GM18526 (cell line): Measurements from ENCODE around the gene PI16.

Experiments
- POLR2A ChIP-seq: IDR thresholded peaks from 3 replicates; pipeline ENCODE4 v1.6.1; 2011; ENCODE audit not compliant: insufficient read length; ENCODE audit errors: extremely low read depth

PI16 gene

DNA sequence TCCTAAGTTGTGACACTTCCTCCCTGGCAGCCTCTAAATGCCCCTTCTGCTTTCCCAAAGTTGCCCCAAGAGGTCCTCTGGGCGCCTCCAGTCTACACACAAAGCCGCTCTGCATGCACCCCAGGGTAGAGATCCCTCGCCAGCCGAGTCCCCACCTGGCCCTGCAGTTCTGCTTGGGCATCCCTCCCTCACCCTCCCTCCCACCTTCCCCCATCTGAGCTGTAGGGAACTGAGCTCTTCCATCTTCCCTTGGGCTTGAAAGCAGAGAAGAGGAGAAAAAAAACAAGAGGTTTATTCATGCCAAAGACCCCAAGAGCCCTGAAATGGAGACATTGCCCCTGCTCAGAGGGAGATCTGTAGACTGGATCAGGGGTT is 45.2 kb downstream of the PI16 start:
- TF ChIP-seq POLR2A: no peak

DNA sequence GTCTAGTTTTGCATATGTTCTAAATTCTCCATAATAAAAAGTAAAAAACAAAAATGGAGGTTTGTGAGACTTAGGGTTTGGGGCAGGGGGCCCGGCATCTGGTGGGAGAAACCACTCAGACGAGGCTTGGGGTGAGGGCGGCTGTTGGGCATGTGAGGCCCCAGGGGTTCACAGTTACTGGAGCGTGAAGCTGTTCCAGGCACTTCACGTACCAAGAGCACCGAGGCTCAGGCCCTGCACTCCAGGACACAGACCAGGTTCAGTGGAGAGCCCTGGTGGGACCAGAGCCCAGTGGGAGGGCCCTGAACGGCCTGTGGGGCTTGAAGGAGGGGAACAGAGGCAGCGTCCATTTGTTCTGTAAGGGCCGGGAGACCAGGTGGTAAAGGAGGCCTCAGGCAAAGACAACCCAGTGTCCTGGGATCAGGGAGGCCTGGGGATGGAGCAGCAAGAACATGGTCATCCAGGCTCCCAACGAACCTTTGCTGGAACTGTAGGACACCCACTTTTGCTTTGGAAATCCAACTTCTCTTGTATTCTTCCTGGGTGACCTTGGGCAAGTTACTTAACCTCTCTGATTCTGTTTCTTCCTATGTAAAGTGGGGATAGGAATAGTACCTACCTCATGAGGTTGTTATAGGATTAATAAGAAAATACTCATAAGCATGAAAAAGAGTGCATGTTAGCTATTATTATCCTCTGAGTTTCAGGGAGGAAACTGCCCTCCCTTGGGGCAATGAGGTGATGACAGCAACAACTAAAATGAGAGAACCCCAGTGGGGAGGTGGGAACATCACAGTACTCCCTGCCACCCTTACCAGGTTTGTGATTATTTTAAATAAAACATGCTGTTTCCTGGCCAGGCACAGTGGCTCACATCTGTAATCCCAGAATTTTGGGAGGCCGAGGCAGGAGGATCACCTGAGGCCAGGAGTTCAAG is 49.8 kb downstream of the PI16 start:
- no peak for TF ChIP-seq POLR2A

DNA sequence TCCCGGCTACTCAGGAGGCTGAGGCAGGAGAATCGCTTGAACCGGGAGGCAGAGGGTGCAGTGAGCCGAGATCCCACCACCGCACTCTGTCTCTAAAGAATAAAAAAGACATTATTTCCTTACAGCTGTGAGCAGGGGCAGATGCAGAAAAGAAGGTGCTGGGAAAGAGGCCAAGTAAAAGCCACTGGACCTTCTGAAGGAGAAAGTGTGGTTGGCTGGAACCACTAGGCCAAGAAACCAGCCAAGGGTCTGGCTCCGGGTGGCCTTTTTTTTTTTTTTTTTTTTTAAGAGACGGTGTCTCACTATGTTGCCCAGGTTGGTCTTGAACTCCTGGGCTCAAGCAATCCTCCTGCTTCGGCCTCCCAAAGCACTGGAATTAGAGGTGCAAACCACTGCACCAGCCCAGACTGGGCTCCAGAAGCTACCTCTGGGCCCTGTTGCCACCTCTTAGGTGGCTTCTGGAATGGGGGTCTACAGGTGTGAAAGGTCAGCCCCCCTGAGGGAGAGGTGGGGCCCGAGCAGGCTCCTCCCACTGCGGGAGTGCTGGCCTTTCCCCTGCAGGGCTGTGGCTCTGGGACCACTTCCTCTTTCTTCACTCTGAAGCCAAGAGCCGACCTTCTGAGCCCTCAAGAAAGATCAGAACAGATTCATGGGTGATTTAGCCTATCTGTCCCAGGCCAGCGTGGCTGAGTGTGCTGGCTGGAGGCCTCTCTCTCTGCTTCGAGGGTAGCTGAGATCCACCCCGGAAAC is 50.7 kb downstream of the PI16 start, which contains the start of gene FGD2:
Gene FGD2, plus strand, starts transcription at position 595 of the 750 bp plus-strand sequence. CDS start 163 bp downstream, outside the sequence.
- TF ChIP-seq POLR2A: peak; percentile 74

DNA sequence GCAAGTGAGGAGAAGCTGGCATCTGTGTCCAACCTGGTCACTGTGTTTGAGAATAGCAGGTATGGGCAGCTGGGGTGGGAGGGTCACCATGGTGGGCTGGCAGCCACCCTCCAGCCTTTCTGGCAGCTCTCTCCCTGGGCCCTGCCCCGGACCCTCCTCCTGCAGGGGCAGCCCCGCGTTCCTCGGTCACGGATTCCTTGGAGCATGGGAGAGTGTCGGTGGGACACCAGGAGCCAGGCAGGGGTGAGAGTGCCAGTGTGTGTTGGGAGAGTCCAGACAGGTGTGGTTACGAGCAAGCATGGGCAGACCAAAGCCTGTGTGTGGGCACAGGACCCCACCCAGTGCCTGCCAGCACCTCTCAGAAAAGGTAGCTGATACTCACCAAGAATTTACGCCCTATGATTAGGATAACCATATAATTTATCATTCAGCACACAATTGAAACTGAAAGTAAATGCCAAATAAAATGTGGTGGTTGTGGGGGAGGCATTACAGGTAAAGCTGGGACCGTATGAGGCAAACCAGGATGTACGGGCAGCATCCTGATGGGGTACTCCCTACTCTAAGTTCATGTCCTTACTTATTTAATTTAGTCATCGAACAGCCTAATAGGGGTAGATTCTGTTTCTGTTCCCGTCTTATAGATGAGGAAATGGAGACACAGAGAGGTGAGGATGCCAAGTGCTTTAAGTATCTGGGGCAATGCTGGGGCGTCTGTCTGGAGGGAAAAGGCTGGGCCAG is 51.5 kb downstream of the PI16 start:
- TF ChIP-seq POLR2A: no peak

DNA sequence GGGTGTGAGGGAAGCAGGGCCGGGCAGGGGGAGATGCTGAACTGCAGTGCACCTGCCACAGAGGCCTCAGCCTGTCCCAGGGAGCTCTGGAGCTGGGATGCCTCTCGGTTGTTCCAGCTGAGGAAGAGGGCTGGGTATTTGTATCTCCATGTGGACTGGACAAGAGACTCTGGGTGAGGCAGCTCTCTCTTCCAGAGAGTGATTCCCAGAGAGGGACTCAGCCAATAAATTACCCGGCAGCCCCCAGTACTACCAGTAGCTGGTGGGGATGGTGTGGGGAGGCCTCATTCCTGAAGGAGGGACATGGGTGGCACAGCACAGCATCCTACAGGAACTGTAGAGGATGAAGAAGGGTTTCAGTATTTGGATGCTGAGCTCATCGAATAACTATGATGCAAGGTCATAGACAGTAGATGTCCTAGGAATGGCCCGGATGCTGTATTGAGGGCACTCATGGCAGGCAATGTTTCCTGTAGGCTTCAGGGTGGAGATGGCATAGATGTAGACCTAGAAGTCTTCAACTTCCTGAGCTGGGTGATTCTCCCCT is 52.3 kb downstream of the PI16 start:
- no peak for TF ChIP-seq POLR2A

DNA sequence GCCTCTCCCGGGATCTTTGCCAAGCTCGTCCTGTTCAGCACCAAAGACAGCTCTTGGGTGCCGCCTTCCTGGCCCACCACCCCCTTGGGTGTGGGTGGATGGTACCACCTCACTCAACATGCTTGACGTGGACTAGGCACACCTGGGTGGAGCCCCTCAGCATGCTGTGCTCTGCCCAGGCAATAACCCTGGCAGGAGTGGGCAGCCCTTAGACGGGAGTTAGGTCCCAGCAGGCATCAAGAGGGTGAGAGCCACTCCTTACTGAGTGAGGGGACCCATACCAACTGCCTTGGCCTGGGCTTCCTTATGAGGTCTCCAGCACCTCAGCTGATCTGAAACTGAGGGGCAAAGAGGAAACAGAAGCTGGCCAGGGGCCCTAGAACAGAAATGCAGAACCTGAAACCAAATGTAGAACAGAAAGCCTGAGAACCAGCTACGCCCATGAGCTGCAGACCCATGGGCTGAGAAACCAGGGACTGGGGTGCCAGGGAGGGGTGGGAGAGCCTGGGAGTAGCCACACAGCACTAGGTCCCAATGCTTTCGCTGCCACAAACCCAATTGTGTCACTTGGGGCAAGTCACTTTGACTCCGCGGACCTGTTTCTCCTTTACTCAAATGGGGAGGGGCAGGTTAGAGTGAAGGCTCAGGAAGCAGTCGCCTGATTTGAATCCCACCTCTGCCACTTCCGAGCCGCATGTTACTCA is 53.0 kb downstream of the PI16 start:
- peak; percentile 40 for TF ChIP-seq POLR2A

DNA sequence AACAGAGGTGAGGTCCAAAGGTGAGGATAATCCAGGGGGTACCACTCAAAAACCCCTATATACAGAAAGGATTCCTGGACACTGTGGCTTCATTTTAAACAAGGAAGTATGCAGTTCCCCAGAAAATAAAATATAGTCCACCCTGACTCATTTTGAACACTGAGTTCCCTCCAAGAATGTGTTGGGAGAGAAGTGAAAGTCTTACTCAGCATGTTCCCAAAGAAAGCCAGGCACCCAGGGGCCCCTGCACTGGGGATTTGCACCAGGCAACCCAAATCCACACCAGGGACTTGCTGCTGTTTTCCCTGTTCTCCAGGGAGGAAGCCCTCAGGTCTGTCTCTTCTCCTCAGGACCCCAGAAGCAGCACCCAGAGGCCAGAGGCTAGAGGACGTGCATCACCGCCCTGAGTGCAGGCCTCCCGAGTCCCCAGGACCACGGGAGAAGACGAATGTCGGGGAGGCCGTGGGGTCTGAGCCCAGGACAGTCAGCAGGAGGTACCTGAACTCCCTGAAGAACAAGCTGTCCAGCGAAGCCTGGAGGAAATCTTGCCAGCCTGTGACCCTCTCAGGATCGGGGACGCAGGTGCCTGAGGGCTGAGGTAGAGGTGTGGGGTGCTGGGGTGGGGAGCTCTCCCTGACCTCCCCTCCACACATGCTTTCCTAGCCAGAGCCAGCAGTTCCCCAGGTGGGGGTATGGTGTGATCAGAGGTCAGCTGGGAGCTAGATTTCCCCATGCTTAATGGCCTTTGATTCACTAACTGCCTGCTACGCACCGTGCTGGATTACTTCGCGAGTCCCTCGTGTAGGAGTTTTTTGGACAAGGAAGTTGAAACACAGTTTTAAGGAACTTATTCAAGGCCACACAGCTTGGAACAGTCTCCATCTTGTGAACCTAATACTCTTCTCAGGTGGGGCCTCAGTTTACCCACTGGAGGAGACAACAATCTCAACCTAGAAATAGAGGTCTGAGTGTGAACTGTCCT is 54.2 kb downstream of the PI16 start:
- no peak for TF ChIP-seq POLR2A

DNA sequence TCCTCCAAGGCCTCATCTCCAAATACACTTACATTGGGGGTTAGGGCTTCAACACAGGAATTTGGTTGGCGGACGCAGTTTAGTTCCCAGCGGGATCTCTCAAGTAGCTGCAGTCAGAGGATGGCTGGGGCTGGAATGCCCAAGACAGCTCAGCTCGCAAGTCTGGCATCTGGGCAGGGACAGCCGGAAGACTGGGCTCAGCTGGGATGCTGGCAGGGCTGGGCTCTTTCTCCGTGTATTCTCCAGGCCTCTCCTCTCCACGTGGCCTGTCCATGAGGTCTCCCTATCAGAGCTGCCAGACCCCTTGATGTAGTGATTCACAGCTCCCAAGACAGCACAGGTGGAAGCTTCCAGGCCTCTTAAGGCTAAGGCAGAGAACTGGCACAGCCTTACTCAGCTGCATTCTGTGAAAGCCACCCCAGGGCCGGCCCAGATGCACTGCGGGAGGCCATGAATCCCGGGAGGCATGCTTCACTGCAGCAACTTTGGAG is 55.9 kb downstream of the PI16 start:
- TF ChIP-seq POLR2A: no peak

DNA sequence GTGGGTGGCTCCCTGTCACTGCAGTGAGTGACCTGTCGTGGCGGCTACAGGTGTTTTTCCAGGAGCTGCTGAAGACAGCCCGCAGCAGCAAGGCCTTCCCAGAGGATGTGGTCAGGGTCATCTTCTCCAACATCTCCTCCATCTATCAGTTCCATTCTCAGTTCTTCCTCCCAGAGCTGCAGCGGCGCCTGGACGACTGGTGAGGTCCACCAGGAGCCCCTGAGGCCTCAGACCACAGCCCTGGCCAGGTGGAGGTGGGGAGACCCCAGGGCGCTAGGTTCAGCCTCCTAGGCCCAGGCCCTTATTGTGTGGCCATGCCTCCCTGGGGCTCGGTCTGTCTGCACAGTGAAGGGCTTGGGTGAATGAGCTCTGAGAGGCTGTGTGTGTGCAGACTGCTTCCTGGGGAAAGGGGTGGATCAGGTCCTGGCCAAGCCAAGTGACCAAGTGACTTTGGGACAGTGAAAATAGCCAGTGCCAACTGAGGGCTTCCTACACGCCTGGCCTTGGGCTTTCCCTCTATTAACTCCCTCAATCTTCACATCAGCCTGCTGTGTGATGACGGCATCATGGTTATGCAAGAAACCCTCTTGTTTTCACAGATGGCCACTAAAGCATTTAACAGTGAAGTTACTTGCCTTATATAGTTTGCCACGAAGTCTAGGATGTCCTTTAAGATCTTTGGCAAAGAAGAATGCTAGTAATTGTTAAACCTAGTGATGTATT is 57.3 kb downstream of the PI16 start:
- no peak for TF ChIP-seq POLR2A

DNA sequence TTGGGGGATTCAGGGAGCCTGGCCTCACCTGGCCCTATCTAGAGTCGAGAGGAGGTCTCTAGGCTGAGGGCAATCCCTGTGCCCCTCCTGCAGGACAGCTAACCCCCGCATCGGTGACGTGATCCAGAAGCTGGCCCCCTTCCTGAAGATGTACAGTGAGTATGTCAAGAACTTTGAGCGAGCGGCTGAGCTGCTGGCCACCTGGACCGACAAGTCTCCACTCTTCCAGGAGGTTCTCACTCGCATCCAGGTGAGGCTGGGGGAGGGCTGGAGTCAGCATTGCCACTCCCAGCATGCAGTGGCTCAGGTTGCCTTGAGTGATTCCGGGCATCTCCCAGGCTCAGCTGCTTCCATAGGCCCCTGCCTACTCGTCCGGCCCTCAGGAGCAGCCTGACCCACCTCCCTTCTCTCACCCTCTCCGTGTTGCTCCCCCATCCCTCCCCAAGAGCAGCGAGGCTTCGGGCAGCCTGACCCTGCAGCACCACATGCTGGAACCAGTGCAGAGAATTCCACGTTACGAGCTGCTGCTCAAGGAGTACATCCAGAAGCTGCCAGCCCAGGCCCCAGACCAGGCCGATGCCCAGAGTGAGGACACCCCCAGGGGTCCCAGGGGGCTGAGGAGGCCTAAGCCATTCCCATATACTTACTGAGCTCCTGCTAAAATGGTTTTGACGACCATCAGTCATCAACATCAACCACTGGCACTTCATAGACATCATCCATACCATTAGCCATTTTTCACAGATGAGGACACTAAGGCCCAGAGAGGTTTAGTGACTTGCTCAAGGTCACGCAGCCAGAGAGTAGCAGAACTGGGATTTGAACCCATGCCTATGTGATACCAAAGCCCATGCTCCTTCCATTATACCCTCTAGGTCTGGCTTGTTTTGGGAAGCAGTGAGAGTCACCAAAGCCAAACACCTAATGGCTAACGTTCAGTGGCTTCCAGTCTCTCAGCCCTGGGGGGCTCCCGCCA is 59.3 kb downstream of the PI16 start:
- TF ChIP-seq POLR2A: no peak
